Right kidney (tissue), 1 donor: ENCODE data around the gene DUOX2.
"Not testable (repeated sequence)": the region's sequence is repeated elsewhere in the genome, so short reads cannot be mapped to it uniquely, and the experiment has no call there.

Source experiments
- DNase-seq: peaks from one replicate; pipeline ENCODE4 v3.0.0-alpha.2; 2016

Gene DUOX2

GRCh38 chr15:45118996-45119395 lies 5.0 kb upstream of the DUOX2 start:
- no peak for DNase-seq

GRCh38 chr15:45118131-45118588 lies 4.2 kb upstream of the DUOX2 start:
- peak; percentile 89 for DNase-seq

GRCh38 chr15:45117308-45118130 lies 3.5 kb upstream of the DUOX2 start:
- no peak for DNase-seq

- DNase-seq, result no peak
Observed at GRCh38 chr15:45116482-45117307, 2.7 kb upstream of the DUOX2 start.

- DNase-seq, result no peak
Observed at GRCh38 chr15:45116006-45116481, 2.1 kb upstream of the DUOX2 start.

GRCh38 chr15:45115312-45115820 lies 1.4 kb upstream of the DUOX2 start:
- no peak for DNase-seq

GRCh38 chr15:45114751-45115085 lies 746 bp upstream of the DUOX2 start:
- DNase-seq, result no peak

- DNase-seq, result no peak
Observed at GRCh38 chr15:45113380-45113990, 487 bp downstream of the DUOX2 start.

- no peak for DNase-seq
Observed at GRCh38 chr15:45112591-45113379, 1.2 kb downstream of the DUOX2 start.

- DNase-seq, result no peak
Observed at GRCh38 chr15:45112143-45112590, 1.8 kb downstream of the DUOX2 start.

GRCh38 chr15:45111390-45112142 lies 2.4 kb downstream of the DUOX2 start:
- DNase-seq, result no peak

GRCh38 chr15:45110256-45110820 lies 3.6 kb downstream of the DUOX2 start:
- DNase-seq, result no peak

- no peak for DNase-seq
Observed at GRCh38 chr15:45107941-45108630, 5.9 kb downstream of the DUOX2 start.

- DNase-seq, result no peak
Observed at GRCh38 chr15:45106002-45106790, 7.8 kb downstream of the DUOX2 start.

GRCh38 chr15:45105586-45105985 lies 8.4 kb downstream of the DUOX2 start:
- no peak for DNase-seq

- DNase-seq, result not testable (repeated sequence)
Observed at GRCh38 chr15:45104170-45104569, 9.8 kb downstream of the DUOX2 start.

GRCh38 chr15:45102226-45102625 lies 11.7 kb downstream of the DUOX2 start:
- DNase-seq, result no peak

- no peak for DNase-seq
Observed at GRCh38 chr15:45101749-45102148, 12.2 kb downstream of the DUOX2 start.
